Left lobe of liver (tissue), 2 donors: ENCODE measurements around the gene ZNF831. TPM values are rescaled to one million over a fixed set of nuclear protein-coding genes. Genes with fewer than 3 reads are reported as not detected.

Experiments
- ATAC-seq: fragments of 200-7000 bp; cut with Tn5 transposase; one replicate; pipeline ENCODE4 v1.9.1; 2020; ENCODE audit warnings: mild to moderate bottlenecking, moderate library complexity
- DNase-seq: peaks from one replicate; pipeline ENCODE4 v3.0.0-alpha.2; 2020; ENCODE audit warnings: low spot score
- total RNA-seq: library from RNA; stranded (reverse); gene quantifications from one replicate; pipeline ENCODE4 v1.2.1, GENCODE V29; 2021
- donor health status: DM: no; HTN: no; CAD: no; lungs with moderate emphysema.
- donor health status: DM: no; HTN: yes; CAD: no.

The ZNF831 gene
- total RNA-seq, 1 donor from 2014 or later, result 0.05 TPM

DNA sequence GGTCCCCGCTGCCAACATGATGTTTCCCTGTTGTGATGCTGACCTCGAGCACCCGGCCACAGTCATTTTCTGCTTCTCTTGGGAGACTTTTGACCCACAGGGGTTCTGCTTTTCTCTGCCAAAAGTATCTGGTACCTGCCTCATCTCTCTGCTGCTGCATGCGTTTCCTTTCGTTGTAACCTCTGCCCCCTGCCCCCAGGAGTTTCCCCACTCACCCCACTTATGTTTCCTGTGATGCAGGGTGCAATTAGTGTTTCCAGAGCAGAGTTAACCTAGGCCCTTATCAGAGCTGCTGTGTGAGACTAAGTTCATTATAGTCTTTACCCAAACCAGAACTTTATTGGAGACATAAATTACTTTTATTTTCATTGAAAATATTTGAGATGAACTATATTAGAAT lies 71.6 kb downstream of the ZNF831 start:
- DNase-seq (no peak), ATAC-seq (no peak)

DNA sequence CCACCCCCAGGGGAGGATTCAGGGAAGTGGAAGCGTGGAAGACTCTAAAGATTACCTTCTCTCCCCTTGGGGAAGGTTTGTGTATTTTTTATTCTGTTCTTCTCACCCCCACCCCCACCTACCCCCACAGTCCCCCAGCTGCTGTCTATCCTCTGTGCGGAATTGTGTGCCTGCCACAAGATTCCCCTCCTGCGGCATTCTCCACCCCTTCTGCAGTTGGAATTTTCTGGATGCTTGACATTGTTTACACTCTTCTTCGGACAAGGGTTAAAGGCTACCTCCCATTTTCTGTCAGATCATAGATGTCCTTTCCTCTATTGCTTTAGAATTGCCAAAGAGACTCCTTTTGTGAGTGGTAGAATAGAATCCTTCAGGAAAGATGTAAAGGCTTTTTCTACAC lies 76.4 kb downstream of the ZNF831 start:
- no peak for DNase-seq

DNA sequence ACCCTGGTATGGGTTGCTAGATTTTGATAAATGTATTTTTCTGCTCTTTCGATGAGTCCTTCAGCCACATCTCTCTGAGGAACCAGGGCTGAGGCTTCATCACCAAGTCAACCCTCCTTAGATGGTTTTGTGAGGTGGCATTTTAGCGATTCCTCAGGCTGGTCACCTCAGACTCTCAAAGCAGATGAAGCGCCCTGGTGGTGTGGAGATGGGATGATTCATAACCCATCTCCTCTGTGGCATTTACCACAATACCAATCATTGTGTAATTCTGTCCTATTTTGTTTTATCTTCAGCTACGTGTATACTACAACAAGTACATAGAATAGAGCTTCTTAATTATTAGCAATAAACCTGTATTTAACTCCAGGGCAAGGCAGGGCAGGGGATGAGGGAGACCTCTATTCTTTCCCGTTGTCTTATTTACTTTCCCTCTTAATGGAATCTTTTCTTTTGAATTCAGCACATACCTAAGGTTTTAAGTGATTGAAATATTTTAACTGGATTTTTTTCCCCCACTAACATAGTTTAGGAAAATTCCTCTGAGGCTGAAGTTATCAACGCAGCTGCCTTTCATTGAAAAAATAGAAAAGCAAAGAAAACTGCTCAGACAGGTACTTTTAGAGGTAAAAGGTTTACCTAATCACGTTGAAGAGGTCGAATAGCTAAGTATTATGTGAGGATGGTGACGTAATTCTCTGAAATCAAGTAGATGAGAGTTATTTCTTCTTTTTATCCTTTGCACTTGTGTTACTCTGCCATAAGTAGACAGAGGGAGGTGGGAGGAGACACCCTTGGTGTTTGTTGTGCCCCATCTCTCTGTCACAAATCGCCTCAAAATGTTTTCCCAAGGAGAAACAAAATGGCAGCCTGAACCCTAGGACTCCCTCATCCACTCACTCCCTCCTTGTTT lies 79.3 kb downstream of the ZNF831 start:
- DNase-seq, result no peak
- ATAC-seq, result no peak

More for the DNA sequence above, 76.4 kb downstream of the ZNF831 start:
- ATAC-seq, result no peak

DNA sequence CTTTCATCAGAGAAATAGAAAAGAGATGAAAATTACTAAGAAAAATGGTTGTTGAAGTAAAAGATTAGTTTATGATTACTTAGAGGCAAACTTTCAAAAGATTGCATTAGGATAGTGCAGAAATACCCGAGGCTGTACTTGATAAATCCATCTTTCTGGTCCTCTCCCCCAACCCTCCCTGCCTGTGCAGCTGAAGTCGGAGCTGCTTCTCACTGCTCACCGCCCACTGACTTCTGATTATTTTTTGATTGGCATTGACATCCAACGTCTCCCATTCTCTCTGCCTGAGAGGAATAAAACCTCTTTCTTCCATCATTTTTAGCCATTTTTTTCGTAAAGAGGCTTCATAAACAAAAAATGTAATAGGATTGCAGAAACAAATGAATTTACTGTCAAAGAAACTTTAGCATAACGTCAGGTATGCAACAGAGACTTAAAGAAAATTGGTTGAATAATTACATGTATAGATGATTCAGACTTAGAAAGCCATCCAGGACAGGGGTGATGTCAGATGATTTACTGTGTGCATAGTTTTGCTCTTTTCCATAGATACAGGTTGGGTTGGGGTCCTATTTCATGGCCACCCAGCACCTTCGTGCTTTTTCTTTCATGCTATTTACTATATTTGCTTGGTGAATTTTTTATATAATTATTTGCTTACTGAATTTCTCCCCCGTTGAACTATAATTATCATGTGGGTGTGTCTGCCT lies 83.2 kb downstream of the ZNF831 start:
- DNase-seq, result no peak

DNA sequence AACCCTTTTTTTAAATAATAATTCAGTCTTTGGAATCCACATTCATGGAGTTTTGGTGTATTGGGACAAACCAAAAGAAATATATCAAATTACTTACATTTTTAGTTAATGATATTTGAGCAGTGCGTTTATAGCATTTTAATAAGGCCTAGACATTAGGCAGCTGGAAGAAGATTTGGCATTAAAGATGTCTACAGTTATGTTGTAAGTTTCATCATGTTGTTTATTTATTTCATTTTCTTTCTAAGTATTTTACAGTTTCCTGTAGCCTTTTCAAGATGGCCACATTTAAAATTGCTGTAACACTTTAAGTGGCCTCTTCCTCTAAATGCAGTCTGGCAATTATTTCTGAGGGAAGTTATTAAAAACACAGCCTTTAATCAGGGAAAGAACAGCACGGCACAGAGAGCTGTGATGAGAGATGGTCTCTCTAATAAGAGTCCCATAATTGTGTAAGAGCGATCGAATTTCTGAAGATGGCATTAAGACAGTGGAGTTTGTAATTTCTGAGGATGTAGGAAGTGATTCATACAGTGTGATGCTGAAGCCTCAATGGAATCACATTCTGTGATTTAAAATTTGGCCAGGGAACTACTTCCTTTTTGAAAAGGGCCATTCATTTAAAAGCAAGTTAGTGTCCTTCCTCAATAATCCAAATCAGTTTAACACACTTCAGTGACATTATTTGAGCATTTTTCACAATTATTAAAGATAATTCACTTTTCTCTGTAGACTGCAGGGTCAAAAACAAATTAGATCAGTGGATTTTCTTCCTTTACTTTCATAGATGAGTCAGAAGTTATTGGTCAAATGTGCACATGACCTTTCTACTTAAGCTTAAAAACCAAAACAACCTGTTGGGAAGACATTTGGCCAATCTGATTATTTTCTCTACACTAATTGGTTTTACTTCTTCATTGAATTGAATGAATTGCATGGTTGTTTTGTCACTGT lies 84.4 kb downstream of the ZNF831 start:
- DNase-seq (no peak), ATAC-seq (no peak)

More for the DNA sequence above, 83.2 kb downstream of the ZNF831 start:
- no peak for ATAC-seq

DNA sequence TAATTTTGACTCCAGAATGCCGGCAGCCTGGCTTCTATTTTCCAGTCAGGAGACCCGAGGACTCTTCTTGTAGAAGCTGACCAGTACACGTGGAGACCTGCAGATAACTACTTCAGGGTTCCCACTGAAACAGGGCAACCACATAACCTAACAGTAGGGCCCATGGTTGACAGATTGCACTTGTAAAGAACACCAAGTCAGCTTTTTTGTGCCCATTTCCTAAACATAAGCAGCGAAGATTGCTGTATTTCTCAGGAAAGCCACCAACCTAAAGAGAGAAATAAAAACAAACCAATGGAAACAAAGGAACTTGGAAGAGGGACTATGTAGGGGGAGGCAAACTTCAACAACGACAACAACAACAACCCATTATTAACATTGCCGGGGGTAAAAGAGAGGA lies 86.7 kb downstream of the ZNF831 start:
- DNase-seq (no peak), ATAC-seq (no peak)

DNA sequence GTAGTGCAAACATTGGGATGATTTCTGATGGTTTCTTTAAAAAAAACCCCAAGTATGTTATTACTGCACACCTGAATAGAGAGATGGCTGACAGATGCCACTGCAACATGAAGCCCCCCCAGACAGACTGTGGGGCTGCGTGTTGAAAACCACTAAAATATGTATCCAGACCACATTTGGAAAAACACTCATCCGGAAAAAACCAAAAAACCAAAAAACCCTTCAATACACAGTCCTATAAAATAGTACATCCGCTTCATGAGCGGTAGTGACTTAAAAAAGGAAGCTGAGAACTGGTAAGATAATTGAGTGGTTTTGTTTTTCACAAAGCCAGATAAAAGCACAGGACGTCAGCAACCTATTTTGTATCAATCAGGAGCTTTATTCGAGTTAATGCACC lies 89.7 kb downstream of the ZNF831 start:
- DNase-seq (no peak), ATAC-seq (no peak)

DNA sequence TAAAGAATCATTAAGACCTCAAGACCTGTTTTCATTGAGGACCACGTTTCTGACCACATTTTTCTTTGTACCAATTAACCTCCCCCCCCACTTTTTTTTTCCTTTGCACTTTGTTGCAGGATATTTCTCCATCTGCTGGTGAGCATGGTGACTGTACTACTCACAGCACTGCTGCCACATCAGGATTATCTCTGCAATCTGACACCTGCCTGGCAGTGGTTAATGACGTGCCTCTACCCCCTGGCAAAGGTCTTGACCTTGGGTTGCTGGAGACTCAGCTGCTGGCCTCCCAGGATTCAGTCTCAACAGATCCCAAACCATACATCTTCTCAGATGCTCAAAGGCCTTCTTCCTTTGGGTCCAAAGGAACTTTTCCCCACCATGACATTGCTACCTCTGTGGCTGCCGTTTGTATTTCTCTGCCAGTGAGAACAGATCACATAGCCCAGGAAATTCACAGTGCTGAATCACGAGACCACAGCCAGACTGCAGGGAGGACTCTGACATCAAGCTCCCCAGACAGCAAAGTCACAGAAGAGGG lies 90.2 kb downstream of the ZNF831 start:
- no peak for ATAC-seq
- DNase-seq, result no peak

DNA sequence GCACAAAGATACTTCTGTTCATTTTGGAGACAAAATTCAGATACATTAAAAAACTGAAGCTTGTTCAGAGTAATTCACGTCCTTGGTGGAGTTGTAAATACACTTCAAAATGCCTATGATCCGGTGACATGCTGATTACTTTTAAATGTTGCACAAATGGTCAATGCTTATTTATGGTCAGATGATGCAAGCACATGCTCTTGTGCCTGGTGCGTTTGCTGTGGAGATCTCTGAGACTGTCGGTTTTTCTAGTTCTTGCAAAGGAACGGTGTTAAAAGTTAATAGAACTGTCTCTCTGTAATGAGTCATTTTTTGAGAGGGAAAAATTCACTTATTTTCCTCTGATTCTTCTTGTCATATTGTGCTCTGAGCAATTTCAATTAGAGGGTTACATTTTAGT lies 91.6 kb downstream of the ZNF831 start:
- ATAC-seq, result no peak
- no peak for DNase-seq

DNA sequence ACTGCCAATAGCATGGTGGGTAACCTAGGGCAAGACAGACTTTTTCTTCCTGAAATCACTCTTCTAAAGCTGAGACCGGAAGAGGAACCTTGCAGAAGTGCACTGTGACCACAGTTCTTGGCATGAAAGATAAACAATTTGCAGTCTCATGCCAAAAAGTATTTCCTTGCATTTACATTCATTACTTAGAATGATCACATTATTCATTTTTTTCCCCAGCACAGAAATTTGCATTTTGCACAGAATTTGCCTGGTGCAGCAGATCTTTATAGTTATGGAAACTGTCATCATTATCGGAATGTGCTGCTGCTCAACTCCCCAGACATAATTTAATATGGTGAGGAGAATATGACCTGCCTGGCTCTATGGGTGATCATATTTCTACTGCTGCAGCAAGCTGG lies 94.6 kb downstream of the ZNF831 start:
- DNase-seq, result no peak
- no peak for ATAC-seq

DNA sequence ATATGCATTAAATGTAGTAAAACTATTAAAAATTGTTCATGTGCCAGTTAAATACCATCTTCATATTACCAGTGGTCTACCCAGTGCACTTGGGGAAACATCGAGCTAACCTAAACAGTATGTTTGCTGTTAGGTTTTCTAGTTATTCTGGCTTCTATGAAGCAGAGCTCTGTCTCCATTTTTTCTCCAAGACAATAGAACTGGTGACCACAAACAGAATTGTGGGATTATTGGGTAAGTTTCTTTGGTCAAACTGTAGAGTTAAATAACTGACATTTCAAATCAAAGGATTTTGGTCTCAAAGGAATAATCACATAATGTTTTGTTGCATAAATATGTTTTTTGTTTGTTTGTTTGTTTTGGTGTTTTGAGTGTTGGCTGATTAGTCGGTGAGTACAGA lies 96.3 kb downstream of the ZNF831 start:
- no peak for DNase-seq
- ATAC-seq, result no peak

DNA sequence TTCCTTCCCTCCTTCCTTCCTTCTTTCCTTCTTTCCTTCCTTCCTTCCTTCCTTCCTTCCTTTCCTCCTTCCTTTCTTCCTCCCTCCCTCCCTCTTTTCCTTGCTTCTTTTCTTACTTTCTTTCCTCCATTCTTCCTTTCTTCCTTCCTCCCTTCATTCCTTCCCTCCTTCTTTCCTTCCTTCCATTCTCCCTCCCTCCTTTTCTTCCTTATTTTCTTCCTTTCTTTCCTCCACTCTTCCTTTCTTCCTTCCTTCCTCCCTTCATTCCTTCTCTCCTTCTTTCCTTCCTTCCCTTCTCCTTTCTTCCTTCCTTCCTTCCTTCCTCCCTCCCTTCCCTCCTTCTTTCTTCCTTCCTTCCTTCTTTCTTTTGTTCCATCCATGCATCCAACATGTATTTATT lies 101.7 kb downstream of the ZNF831 start:
- DNase-seq (no peak), ATAC-seq (no peak)

DNA sequence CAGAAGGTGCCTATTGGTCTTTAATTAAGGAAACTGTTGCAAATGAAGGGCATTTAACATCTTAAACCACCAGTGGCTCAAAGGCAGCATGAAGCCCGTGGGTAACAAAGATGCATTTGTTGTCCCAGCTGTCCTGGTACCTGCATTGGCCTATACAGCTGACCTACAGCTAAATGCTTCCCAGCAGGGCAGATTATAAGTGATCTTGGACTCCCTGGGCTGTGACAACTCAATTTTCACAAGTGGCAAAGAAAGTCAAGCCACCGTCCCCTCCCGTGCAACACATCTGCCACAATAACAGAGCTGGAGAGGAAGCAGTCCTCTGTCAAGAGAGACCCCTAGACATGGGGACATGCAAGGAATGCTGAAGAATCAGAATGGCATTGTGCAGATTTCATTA lies 105.2 kb downstream of the ZNF831 start:
- no peak for DNase-seq

DNA sequence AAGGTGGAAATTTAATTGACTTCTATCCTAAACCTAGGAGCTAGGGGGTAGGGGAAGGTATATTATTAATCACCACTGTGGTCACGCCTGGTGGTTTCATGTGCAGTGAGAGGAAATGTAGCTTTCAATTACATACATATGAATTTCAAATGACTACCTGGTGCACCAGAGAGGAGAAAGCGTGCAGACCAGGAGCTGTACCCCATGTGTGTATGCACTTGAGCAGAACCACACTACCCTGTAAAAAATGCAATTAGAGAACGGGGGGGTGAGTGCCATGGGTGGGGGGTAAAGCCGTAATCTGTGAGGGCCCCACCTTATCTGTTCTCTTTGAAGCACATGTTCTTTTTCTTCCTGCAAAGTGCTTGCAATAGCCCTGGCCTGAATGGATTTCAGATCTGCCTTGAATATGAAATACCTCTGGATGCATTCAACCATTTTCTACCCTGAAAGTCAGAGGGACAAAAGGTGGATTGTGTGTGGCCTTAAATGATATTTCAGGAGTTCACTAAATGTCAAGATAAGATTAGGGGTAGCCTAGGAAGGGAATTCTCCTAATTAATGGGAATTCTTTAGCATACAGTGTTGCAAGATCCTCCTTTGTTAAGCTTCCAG lies 105.9 kb downstream of the ZNF831 start:
- ATAC-seq (no peak), DNase-seq (no peak)

More for the DNA sequence above, 105.2 kb downstream of the ZNF831 start:
- ATAC-seq, result no peak

DNA sequence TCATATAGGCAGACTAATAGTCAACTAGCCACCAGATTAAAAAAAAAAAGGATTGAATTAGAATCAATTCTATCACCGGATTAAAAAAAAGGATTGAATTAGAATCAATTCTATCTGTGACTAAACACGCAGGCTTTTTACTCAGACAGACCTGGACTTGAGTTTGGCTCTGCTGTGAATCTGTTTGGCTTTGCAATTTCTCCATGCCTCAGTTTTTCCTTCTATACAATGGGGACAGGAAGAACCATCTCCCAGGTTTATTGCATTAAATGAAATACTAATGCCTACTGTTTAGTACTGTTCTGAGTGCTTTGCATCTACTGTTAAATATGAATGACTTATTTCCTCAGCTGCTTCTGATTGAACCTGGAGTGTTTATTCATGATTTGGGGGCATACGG lies 106.8 kb downstream of the ZNF831 start:
- DNase-seq, result no peak
- no peak for ATAC-seq

DNA sequence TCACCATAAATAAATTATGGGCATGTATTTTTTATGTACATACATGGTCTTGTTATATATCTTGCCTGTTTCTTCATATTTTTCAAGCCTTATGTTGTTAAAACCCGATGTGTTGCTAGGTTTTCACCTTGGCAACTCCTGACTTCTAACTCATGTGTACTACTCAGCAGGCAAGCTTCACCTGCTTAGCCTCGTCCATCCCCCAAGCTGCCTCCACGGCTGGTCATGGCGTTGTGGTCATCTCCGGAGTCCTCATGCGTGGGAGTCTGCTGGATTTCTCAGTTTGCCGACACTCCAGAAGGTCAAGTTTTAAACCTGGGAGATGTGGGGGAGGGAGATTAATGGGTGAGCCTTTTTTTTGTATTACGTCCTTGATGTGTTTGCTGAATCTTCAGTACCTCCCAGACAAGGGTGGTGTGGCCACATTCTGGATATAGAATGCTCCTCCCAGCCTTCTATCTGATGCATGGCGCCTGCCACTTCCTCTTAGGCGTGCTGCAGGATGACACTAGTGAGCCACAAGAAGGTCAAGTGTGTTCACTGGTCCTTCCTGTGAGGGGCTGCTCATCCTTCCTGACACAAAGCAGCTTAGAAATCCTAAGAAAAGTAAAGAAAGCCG lies 110.2 kb downstream of the ZNF831 start:
- ATAC-seq (no peak), DNase-seq (no peak)

DNA sequence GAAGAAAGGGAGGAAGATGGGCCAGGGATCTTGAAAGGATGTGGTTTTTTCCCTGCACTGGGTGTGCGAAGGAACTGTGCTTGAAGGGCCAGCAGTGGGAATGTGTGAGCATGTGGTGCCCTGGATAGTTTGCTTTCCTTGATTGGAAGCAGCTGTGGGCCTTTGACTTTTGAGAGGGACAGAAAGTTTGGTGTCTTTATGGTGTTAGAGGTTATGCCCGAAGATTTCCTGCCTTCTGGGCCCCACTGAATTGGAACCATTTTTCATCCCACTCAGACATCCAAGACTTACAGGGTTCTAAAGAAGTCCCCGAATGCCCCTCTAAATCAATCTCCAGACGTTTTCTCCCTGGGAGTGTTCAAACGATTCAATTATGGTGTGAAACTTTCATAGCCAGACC lies 113.3 kb downstream of the ZNF831 start:
- no peak for DNase-seq
- no peak for ATAC-seq

DNA sequence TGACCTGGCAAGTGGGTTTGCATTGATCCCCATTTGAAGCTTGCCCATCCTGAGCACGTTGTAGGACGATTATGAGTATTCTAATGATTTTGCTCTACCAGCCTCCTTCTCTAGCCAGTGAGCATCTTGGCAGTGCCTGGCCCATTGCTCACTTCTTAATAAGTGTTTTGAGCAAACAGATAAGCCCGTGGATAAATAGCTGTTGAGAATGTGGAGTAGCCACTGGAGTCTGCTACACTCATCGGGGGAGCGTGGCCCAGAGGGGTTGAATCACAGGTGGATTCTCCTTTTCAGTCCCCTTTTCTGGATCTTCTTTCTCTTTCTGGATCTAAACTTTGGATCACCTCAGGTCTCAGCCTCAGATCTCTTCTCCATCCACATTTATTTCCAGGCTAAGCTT lies 120.8 kb downstream of the ZNF831 start:
- DNase-seq (no peak), ATAC-seq (no peak)

DNA sequence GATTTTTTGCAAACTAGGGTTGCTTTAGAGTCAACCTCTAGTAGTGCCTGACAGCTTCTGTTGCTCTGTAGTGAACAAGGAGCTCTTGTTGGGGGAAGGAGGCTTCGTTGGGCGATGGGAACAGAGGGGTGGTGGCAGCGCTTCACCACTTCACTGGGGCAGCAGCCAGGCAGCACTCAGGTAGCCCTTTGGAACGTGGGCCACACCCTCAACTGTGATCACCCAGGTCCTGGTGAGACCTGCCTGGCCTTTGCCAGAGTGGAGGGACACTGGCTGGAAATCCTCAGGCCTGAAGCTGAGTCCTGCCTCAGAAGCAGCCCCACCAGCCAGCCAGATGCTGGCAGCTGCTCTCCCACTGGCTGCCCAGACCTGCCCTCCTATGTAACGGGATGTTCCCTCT lies 126.4 kb downstream of the ZNF831 start:
- ATAC-seq (no peak), DNase-seq (no peak)
